KBM-7 (cell line): ENCODE measurements around the gene RBFOX2.
A peak's percentile ranks its signal among the peaks of the same experiment; 100 is the strongest.

Experiments
- DNase-seq: peaks from one replicate; pipeline ENCODE4 v3.0.0-alpha.2; 2015
- in situ Hi-C: fragments of 300-500 bp; cut with MboI; formaldehyde crosslinking; loops from 2 replicates; pipeline ENCODE4 v1.14.3; 2020; ENCODE audit warnings: low sequenced_read_pairs, low pct_unique_long_range_greater_than_20kb, mixed read lengths

The RBFOX2 gene

DNA sequence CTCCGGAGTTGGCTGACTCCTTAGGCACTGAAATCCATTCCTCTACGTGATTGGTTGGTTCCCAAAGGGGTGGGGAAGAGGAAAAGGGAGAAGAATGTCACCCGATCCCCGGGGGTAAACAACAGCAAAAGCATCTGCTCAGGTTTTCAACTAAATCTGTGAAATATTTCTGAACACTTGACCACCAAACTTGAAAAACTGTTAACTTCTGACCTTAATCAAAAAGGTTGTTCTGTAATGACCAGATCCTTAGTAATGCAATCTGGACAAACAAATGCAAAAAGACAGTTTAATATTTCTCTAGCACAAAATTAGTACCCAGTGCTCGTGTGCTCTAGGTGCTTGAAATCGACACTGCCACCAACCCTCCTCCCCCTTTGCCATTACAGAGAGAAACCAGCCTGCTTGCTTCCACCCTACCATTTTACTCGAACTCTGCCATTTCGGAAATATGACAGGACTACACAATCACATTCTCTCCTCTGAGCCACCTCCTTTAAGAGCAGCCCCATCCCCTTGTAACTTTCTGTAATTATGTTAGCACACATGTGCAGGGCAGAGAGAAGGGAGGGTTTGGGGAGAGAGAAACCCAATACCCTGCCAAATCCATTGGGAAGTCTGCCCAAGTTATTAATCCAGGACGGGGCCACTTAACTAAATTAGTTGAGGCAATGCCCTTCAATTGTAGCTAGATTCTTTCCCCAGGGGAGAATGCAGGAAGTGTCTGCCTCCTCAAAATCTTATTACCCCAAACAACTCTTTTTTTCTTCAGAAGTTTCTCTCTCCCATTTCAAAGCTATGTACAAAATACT is 113.8 kb downstream of the RBFOX2 start:
- in situ Hi-C loops: loop anchor here (25.0 kb wide), 1 partner anchor 278 kb away; the partner anchor contains the start of gene APOL6
- DNase-seq: peak; percentile 70

DNA sequence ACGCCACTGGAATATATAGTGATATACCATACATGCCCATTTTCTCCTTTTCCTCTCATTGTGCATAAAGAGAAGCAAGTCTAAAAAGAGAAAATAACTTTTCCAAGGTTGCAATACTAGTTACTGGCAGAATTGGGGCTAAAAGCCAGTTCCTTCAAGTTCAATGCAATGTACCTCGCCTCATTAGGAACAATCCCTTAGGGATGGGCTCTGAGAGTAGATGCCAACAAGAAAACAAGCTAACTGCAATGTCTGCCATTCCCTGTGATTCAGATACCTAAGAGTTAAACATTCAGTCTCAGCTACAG is 114.3 kb downstream of the RBFOX2 start:
- in situ Hi-C loops: loop anchor here (25.0 kb wide), 1 partner anchor 277 kb away; the partner anchor contains the start of gene APOL6
- DNase-seq: no peak

DNA sequence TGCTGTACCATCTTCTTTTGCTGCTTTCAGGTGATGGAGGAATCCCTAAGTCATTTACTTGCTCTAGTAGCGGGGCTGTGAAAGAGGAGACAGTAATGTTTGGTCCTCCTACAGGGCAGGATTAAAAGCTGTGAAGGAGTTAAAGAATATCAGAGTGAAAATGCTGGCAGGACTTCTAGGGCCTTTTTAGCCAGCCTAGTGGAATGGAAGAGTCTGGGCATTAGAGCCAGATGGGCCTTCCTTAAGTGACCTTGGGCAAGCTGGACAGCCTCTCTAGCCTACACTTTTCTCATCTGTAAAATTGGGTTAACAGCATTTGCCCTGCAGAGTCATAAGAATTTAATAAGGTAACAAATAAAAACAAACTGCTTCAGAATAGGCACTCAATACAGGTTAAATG is 114.7 kb downstream of the RBFOX2 start:
- in situ Hi-C loops: loop anchor here (25.0 kb wide), 1 partner anchor 277 kb away; the partner anchor contains the start of gene APOL6
- no peak for DNase-seq

DNA sequence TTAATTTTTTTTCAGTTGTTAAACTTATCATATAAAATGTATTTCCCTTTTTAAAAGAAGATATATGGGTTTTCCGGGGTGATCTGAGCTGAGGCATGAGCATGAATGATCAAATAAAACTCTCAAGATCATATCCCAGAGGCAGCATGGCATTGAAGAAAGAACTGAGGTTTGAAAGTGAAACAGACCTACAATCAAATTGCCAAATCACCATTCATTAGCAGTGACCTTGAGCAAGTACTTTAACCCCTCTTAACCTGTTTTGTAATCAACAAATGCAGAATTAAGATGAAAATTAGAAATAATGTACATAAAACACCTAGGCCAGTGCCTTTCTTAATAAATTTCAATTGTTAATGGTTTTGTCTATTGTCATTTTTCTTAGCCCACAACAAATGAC is 116.0 kb downstream of the RBFOX2 start:
- in situ Hi-C loops: loop anchor here (25.0 kb wide), 1 partner anchor 275 kb away; the partner anchor contains the start of gene APOL6
- no peak for DNase-seq

DNA sequence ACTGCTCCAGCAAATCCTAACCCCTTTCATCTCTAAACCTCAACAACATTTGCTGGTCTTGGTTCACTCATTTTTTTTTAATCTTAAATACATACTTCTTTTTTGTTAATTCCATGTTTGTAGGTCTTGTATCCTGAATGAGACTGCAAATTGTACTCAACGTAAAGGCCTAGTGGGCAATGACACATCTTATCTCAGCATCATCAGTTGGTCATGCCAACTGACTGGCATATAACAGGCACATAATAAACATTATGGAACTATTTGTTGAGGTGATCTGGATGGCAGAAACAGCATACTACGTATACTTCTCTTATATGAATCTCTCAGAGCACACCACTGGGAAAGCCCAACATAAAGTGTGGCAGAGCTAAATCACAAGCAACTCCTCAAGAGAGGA is 116.7 kb downstream of the RBFOX2 start:
- DNase-seq: no peak
- in situ Hi-C loops: loop anchor here (25.0 kb wide), 1 partner anchor 275 kb away; the partner anchor contains the start of gene APOL6

DNA sequence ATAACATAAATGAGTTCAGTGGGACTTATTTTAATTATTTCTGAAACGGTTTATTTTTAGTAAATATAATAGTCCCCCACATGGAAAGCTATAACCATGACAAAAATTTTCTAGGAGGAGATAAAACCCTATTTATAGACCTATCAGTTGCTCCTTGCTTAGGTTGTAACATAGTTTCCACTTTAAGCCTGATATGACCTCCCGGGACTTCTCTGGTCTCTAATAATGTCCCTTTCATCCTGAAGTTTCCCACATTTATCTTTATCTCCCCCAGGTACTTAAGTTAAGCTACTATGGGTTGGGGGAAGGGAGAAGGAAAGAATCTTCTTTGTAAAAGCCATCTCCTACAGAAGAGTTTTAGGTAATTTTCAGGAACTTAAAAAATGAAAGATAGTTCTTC is 117.7 kb downstream of the RBFOX2 start:
- in situ Hi-C loops: loop anchor here (25.0 kb wide), 1 partner anchor 274 kb away; the partner anchor contains the start of gene APOL6

DNA sequence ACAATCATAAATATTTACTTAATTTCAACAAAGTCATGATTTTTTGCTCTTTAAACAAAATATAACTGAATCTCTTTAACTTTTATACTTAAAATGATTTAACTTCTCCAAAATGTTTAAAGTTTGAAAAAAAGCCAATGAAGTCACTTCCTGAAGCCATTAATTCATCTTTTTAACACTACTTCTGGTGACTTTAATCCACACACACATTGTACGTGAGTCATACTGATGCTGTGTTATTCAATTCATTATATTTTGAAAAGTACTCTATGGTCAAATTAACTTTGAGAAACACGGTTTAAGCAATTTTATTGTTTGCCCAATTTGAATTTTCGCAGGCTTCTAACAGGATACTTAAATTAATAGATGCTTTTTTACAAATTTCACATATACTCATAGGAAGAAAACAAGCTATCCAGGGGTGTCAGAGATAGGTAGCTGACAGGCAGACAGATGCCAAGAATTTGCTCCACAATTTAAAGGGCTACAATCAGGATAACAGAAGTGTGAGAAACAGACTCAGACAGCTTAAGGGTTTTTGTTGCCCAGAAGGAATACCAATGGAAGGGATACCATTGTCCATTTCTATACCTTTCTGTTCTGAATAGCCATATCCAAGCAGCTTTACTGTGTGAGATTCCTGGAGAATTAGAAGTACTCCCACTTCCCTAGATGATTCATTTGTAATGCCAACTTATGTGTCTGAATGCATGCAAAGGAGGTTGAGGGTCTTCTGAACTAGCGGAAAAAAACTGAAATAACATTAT is 118.4 kb downstream of the RBFOX2 start:
- in situ Hi-C loops: loop anchor here (25.0 kb wide), 1 partner anchor 273 kb away; the partner anchor contains the start of gene APOL6
- DNase-seq: no peak

More for the DNA sequence above, 117.7 kb downstream of the RBFOX2 start:
- DNase-seq: no peak

DNA sequence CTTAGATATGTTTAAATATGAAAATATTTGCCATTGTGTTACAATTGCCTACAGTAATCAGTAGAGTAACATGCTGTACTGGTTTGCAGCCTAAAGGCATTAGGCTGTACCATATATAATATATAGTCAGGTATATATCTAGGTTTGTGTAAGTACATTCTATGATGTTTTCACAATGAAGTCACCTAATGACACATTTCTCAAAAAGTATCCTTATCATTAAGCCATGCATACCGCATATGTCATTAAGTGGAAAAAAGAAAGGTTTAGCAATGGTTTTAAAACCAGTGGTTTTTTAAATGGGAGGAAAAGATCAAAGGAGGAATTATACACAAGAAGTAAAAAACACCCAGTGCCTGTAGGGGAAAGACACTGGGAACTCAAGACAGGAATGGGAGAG is 122.7 kb downstream of the RBFOX2 start:
- DNase-seq: no peak
- in situ Hi-C loops: loop anchor here (25.0 kb wide), 1 partner anchor 269 kb away; the partner anchor contains the start of gene APOL6

DNA sequence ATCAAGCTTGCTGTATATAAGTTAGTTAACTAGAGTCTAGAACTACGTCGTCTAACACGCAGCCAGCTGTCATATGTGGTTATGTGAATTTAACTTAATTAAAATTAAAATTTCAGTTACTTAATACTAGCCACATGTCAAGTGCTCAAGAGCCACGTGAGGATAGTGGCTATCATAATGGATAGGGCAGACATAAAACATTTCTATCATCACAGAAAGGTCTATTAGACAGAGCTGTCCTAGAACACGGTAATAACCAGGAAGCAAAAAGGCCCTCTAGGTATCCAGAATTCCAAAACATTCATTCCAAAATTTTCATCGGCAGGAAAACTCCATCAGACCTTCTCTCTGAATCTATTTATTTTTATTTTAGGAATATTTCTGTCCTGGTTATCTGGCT is 123.9 kb downstream of the RBFOX2 start:
- in situ Hi-C loops: loop anchor here (25.0 kb wide), 1 partner anchor 267 kb away; the partner anchor contains the start of gene APOL6

DNA sequence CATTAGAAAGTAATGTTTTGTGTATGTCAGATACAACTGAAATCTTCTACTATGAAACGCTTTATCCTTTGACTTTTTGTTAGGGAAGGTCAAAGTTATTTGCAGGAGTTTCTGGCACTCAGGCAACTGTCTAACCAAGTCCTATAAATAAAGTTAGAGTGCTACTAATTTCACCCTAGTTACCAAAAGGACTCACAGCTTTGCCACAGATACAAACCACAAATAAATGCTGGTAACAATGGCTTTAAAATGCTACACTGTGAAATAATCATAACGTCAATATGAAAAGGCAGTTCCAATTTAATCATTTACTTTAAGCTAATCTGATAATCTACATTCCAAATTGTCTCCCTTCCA is 124.3 kb downstream of the RBFOX2 start:
- DNase-seq: no peak
- in situ Hi-C loops: loop anchor here (25.0 kb wide), 1 partner anchor 267 kb away; the partner anchor contains the start of gene APOL6

More for the DNA sequence above, 123.9 kb downstream of the RBFOX2 start:
- no peak for DNase-seq

DNA sequence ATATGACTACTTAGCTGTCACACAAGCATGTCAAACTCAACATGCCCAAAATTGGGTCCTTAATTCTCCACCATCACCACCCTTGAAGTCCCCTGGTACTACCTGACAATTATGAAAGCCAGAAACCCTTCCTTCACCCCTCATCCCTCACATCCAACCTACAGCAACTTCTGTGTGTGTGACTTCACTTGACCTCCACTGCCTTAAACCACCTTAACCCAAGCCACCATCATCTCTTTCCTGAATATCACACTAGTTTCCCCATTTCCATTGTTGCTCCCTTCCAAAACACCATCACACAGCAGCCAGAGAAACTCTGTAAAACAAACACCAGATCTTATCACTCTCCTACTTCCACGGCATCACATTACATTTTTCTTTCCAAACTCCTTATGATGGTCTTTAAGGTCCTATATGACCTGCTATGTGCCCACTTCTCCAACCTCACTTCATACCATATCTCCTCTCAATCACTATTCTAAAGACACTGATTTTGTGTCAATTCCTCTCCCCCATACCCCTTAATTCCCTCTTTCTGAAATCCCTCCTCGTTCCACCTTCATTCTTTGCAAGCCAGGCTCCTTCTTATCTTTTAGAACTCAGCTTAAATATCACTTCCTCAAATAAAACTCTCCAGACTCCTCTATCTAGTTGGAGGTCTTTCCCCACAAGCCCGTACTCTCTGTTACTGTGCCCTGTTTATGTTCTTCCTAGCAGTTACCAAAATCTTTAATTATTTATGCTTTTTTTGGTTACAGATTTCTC is 124.9 kb downstream of the RBFOX2 start:
- DNase-seq: peak; percentile 65
- in situ Hi-C loops: loop anchor here (25.0 kb wide), 1 partner anchor 266 kb away; the partner anchor contains the start of gene APOL6

DNA sequence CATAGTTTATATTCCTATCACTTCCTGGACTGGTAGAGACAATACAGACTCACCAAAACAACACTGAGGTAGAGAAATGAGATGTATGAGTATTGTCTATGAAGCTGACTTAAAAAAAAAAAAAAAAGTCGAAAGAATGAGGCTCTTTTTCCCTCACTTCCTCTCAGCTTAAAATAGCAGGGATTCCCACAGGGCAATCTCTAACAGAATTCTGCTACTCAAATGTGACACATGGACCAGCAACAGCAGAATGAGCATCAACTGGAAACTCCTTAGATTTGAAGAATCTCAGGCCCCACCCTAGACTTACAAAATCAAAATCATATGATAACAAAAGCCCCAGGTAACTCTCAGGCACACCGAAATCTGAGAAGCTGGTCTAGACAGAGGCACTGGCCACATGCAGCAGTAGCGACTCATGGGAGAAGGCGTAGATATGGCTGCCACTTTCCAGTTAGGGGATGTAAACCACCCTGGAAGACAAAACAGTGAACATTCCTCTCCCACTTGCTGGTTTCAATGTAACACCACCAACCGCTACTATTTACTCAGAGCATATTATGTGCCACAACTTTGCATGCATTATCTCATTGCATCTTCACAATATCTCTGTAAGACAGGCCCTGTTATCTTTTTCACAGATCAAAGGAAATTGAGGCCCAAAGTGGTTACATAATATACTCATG is 128.0 kb downstream of the RBFOX2 start:
- in situ Hi-C loops: loop anchor here (25.0 kb wide), 1 partner anchor 263 kb away; the partner anchor contains the start of gene APOL6
- peak; percentile 30 for DNase-seq

DNA sequence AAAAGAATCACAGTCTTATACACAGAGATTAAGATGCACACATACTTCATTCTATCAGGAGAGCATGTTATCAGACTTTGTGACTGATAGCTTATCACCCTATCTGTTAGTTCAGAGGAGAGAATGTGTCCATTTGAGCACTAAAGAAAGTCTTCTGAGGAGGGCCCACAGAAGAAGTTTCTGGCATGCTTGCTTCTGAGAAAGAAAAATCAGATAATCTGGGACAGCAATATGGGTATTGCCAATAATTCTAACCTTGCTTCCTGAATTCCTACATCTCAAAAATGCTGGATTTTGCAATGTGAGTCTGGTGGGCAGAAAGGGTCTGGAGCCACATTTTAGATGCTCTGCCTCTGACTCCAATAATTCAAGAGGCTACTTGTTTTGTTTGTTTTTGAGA is 128.9 kb downstream of the RBFOX2 start:
- no peak for DNase-seq
- in situ Hi-C loops: loop anchor here (25.0 kb wide), 1 partner anchor 262 kb away; the partner anchor contains the start of gene APOL6

DNA sequence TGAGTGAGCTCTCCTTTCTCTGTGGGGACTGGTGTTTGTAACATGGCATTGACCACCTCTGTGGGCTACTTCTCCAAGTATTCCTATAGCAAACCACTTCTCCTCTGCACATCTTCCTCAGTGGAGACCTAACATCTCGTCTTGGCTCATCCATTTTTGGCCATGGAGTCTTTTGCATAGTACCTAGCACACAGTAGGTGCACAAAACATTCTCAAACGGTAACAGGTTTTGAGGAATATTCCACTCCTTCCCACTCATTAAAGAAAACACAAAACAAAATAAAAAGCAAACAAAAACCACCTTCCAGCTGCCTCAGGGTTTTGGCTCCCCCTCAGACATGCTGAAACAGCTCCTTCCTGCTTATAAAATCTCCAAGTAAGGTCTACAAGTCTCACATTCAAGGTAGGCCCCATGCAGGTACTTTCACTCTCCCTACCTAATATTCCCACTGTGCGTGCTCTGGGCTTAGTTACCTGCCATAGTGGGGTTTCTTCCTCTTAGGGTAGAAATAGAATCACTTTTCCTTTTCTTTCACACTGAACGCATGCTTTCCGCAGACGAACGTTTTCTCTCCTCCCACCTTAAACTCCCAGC is 132.4 kb downstream of the RBFOX2 start:
- in situ Hi-C loops: no loop called here
- no peak for DNase-seq

DNA sequence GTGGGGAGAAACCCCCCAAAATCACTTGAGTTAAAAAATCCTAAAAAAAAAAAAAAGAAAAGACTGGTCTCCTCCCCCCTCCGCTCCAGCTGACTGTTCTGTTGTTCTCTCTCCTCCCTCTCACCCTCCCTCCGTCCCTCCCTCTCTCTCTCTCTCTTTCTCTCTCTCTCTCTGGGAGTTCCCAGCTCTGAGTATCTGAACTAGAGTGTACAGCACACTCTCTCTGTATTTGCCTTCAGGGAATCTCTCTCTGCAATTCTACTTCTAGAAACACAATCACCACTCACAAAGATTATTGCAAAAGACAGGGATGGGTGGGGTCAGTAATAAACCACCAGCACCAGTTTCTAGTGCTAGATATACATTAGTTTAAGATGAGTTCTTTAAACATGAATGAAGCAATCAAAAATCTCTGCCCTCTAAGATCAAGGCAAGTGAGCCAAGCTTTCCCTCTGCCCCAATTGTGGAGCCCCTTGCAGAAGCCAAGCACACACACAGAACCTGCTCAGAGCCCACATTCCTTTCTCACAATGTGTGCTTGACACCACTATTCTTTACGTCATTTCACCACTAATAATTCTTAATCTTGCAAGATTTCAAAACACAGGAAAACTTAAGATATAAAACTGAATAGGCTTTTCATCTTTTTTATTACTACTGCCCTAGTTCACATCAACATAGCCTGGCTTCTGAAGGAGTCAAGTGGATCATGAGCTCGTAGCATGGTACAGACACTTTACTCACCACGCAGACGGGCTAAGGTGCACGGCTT is 133.5 kb downstream of the RBFOX2 start:
- in situ Hi-C loops: no loop called here
- no peak for DNase-seq

DNA sequence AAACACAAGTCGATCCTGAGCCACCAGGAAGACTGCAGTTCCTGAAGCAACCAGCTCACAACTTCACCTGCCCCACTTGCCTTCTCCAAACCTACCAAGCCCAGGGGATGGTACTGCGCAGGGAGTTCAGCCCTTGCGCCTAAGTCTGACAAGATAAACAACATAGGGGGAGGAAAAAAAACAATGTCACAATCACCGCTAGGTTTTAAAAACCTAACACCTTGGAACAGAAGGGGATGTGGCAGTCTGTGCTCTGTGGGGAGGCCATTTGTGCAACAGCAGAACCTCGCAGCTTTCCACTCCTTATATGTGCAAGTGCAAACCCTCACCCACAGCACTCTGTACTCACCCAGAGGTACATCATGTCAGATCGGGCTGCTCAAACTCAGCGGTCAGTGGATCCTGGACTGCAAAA is 134.2 kb downstream of the RBFOX2 start:
- no peak for DNase-seq
- in situ Hi-C loops: no loop called here

DNA sequence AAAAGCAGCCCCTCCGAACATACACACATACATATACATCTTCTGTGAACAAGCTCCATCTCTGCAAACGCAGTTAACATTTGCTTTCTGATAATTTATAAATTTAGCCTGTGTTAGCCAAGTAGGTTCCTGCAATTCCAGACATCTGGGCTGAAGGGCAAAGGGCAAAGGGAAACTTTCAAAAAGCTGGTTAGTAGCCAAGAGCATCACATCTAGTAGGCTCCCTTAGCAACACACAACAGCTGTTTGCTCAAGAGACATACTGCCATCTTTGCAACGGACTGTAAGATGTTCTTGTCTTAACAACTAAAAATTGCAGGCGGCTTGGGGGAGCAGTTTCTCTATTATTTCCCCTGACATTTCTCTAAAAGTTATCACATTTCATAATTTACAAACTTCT is 134.9 kb downstream of the RBFOX2 start:
- in situ Hi-C loops: no loop called here
- no peak for DNase-seq
